Endothelial cell of umbilical vein (primary cell): ENCODE data around the gene HSD17B14. TPM values are rescaled to one million over a fixed set of nuclear protein-coding genes. Genes with fewer than 3 reads are reported as not detected.

ENCODE experiments used
- BruUV-seq: library from RNA; stranded (reverse); fragments of 400-500 nt; replicated peaks from 2 replicates; lab custom pipeline; 2021; lab: Mats Ljungman, UMichigan
- CTCF ChIA-PET: fragments of 300-600, 350-600 bp; sonication (Branson Sonifier 250); formaldehyde crosslinking; loops from one replicate; lab custom pipeline; 2021; ENCODE audit warnings: antibody characterized with exemption, inconsistent platforms; lab: Charles Lee
- POLR2A ChIA-PET: fragments of 300-600, 350-600 bp; sonication (Branson Sonifier 250); formaldehyde crosslinking; loops from one replicate; lab custom pipeline; 2021; ENCODE audit warnings: antibody characterized with exemption, inconsistent platforms; lab: Charles Lee
- DNase-seq: peaks from one replicate; pipeline ENCODE4 v3.0.0-alpha.2; 2011; ENCODE audit warnings: low read depth, low spot score
- FAIRE-seq: peaks from 2 replicates; lab custom pipeline; 2011; peaks lifted over from hg19 to GRCh38; lab: Jason Lieb, UNC
- H2AFZ ChIP-seq: 2 replicates; pipeline ENCODE4 v1.6.0; 2012; ENCODE audit warnings: low read depth, low read length, control low read depth, inconsistent platforms
- H3K27ac ChIP-seq: 2 replicates; pipeline ENCODE4 v1.5.1; 2011; ENCODE audit warnings: low read depth, mild to moderate bottlenecking, control low read depth, low read length, moderate library complexity; ENCODE audit not compliant: insufficient read depth
- H3K27me3 ChIP-seq, 2 experiments: 2 replicates each; pipeline versions ENCODE4 v1.6.0 to v1.6.1; 2011; ENCODE audit warnings: low read length in 2 of 2, mixed read lengths in 1 of 2; ENCODE audit not compliant: control insufficient read depth in 2 of 2, insufficient read depth in 2 of 2
- H3K36me3 ChIP-seq, 2 experiments: 2 replicates in 1 of 2; 3 replicates in 1 of 2; pipeline ENCODE4 v1.5.1; 2011; ENCODE audit warnings: low read length in 2 of 2, mild to moderate bottlenecking in 1 of 2, moderate library complexity in 1 of 2; ENCODE audit not compliant: control insufficient read depth in 2 of 2, insufficient read depth in 2 of 2; ENCODE audit errors: extremely low read depth in 1 of 2
- H3K4me1 ChIP-seq: 3 replicates; pipeline ENCODE4 v1.5.1; 2011; ENCODE audit warnings: mild to moderate bottlenecking, low read length; ENCODE audit not compliant: control insufficient read depth, insufficient read depth; ENCODE audit errors: extremely low read depth
- H3K4me2 ChIP-seq: 2 replicates; pipeline ENCODE4 v1.6.1; 2011; ENCODE audit warnings: low read length, control low read depth, mixed read lengths; ENCODE audit not compliant: insufficient read depth
- H3K4me3 ChIP-seq, 3 experiments: fragments of 200-600 bp in 1 of 3; sonication (generic), shearing (Covaris generic) in 1 of 3; replicated peaks in 1 of 3; 2 replicates each; pipeline ENCODE4 v1.5.1; 2011 to 2016; ENCODE audit warnings: control low read depth in 3 of 3, low read length in 3 of 3, mild to moderate bottlenecking in 2 of 3, inconsistent platforms in 1 of 3, low read depth in 1 of 3, moderate library complexity in 1 of 3; ENCODE audit not compliant: insufficient read depth in 1 of 3
- H3K79me2 ChIP-seq: 2 replicates; pipeline ENCODE4 v1.6.0; 2012; ENCODE audit warnings: low read length, inconsistent platforms; ENCODE audit not compliant: control insufficient read depth, insufficient read depth
- H3K9ac ChIP-seq: replicated peaks from 2 replicates; pipeline ENCODE3; 2011; ENCODE audit warnings: low read length, control low read depth; ENCODE audit not compliant: insufficient read depth; ENCODE audit errors: extremely low read depth
- H3K9me1 ChIP-seq: replicated peaks from 3 replicates; pipeline ENCODE4 v1.6.0; 2011; ENCODE audit warnings: mild to moderate bottlenecking, low read length; ENCODE audit not compliant: control insufficient read depth, insufficient read depth; ENCODE audit errors: extremely low read depth
- H3K9me3 ChIP-seq: replicated peaks from 2 replicates; pipeline ENCODE4 v1.5.1; 2012; ENCODE audit warnings: low read length, inconsistent platforms; ENCODE audit not compliant: control insufficient read depth, insufficient read depth
- H4K20me1 ChIP-seq: replicated peaks from 2 replicates; pipeline ENCODE3; 2011; ENCODE audit warnings: mild to moderate bottlenecking, low read length; ENCODE audit not compliant: control insufficient read depth, insufficient read depth; ENCODE audit errors: extremely low read depth
- EZH2 ChIP-seq: IDR thresholded peaks from 2 replicates; pipeline ENCODE4 v1.6.1; 2012; ENCODE audit warnings: borderline replicate concordance, low read depth, mild to moderate bottlenecking, moderate library complexity, low read length, inconsistent platforms; ENCODE audit not compliant: severe bottlenecking
- GATA2 ChIP-seq: IDR thresholded peaks from 2 replicates; pipeline ENCODE4 v1.7.0; 2011; ENCODE audit warnings: low read depth, mild to moderate bottlenecking, moderate library complexity, mixed read lengths, low read length; ENCODE audit not compliant: insufficient read length, insufficient read depth
- MYC ChIP-seq: IDR thresholded peaks from one replicate; pipeline ENCODE4 v1.6.1; 2011; ENCODE audit warnings: mild to moderate bottlenecking, low read depth, low read length
- POLR2AphosphoS5 ChIP-seq: IDR thresholded peaks from 2 replicates; pipeline ENCODE4 v1.6.1; 2012; ENCODE audit warnings: low read depth, mild to moderate bottlenecking, control low read depth, low read length, moderate library complexity; ENCODE audit not compliant: insufficient read depth
- dilution Hi-C: fragments of 300-500 bp; cut with MboI; formaldehyde crosslinking; loops from one replicate; pipeline ENCODE4 v1.15.0; 2019; ENCODE audit warnings: low sequenced_read_pairs; ENCODE audit not compliant: extremely low pct_ligation_motif_present
- intact Hi-C: fragments of 100-400 bp; cut with micrococcal nuclease; formaldehyde crosslinking; loops from one replicate; pipeline ENCODE4 v1.10.0; 2022
- polyA plus RNA-seq, 4 experiments: library from polyadenylated mRNA; depleted of rRNA in 3 of 4; stranded (reverse) in 3 of 4; unstranded in 1 of 4; fragments of >200 nt; gene quantifications; 2 replicates each; pipeline versions ENCODE4 v1.2.1 to v1.2.3, GENCODE V29; 2011 to 2012; ENCODE audit warnings: missing spikeins in 1 of 4
- total RNA-seq: library from RNA; stranded (reverse); gene quantifications from 2 replicates; pipeline ENCODE4 v1.2.3, GENCODE V29; 2021
- TF ChIP-seq, protein P1 (sequence below): IDR thresholded peaks from 2 replicates; pipeline ENCODE4 v1.6.1; 2011; ENCODE audit not compliant: insufficient read depth, insufficient read length

The HSD17B14 gene
- total and polyA plus RNA-seq, 2 donors (not counting 3 experiments of a cell fraction or from before 2014, with no cell fraction given): 20.9 to 46.3 TPM

DNA sequence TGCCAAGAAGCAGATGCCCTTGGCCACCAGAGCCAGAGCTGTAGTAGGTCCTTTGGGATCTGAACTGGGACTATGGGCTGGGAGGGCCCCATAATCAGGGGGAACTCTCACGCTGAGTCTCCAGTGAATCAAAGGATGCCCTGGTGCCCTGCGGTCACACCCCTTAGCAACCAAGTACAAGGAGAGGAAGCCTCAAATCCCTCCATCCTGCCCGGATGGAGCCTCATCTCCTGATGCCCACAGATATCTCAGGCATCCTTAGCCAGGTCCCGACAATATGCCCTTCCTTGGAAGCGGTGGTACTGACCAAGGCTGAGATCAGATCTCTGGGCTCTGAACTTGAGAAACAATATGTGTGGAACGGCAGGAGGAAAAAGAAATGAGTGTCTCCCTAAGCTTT lies 30.4 kb upstream of the HSD17B14 start:
- dilution Hi-C loops: no loop called here
- H3K9me1 ChIP-seq: no peaks in the 10 kb centered on the region
- H2AFZ ChIP-seq: peak overlapping the region; percentile 28
- BruUV-seq: no TSS peak
- TF ChIP-seq POLR2AphosphoS5: no peak
- no peak for TF ChIP-seq EZH2
- peak; percentile 66 for TF ChIP-seq GATA2
- no peak overlapping the region for H3K27ac ChIP-seq
- H3K9me3 ChIP-seq: no peaks in the 10 kb centered on the region
- no peaks in the 10 kb centered on the region for H4K20me1 ChIP-seq
- H3K79me2 ChIP-seq: no peaks in the 10 kb centered on the region
- intact Hi-C loops: no loop called here
- no peaks in the 10 kb centered on the region for H3K27me3 ChIP-seq
- H3K9ac ChIP-seq: no peak overlapping the region
- no peaks in the 10 kb centered on the region for H3K36me3 ChIP-seq
- no peak overlapping the region for H3K4me3 ChIP-seq
- CTCF ChIA-PET: interaction anchor here (2.1 kb wide), 1 partner anchor 24 kb away, joined by 9 read pairs; no protein-coding TSS in a partner anchor
- peaks cover 9% of the 10 kb centered on the region for H3K4me1 ChIP-seq
- no peak overlapping the region for H3K4me2 ChIP-seq
- POLR2A ChIA-PET: no interaction called here
- FAIRE-seq: no peak
- DNase-seq: no peak

- DNase-seq (no peak), FAIRE-seq (no peak)
- intact Hi-C loops: no loop called here
- no TSS peak for BruUV-seq
- H3K27ac ChIP-seq: no peak overlapping the region
- dilution Hi-C loops: no loop called here
- no peaks in the 10 kb centered on the region for H3K79me2 ChIP-seq
- no peaks in the 10 kb centered on the region for H3K9me1 ChIP-seq
- H3K36me3 ChIP-seq: no peaks in the 10 kb centered on the region
- no peak overlapping the region for H2AFZ ChIP-seq
- H3K4me2 ChIP-seq: no peak overlapping the region
- H3K9me3 ChIP-seq: no peaks in the 10 kb centered on the region
- TF ChIP-seq, protein P1, sequence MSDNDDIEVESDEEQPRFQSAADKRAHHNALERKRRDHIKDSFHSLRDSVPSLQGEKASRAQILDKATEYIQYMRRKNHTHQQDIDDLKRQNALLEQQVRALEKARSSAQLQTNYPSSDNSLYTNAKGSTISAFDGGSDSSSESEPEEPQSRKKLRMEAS: no peak
- TF ChIP-seq POLR2AphosphoS5 (no peak), MYC (no peak)
- CTCF ChIA-PET: no interaction called here
- H3K9ac ChIP-seq: no peak overlapping the region
- H4K20me1 ChIP-seq: no peaks in the 10 kb centered on the region
- POLR2A ChIA-PET: interaction anchor here (1.4 kb wide), 1 partner anchor 9 kb away, joined by 4 read pairs; the partner anchor contains the start of gene PPP1R15A
- peaks cover 6% of the 10 kb centered on the region for H3K4me1 ChIP-seq
- H3K4me3 ChIP-seq: no peak overlapping the region
- no peaks in the 10 kb centered on the region for H3K27me3 ChIP-seq
Observed at GRCh38 chr19:48862827-48863226, 26.5 kb upstream of the HSD17B14 start.
